GM18873 (cell line): ENCODE data around the gene ZNF83.
"Not testable (repeated sequence)": the region's sequence is repeated elsewhere in the genome, so short reads cannot be mapped to it uniquely, and the experiment has no call there.

Source experiments
- ATAC-seq: cut with Tn5 transposase; IDR thresholded peaks from one replicate; pipeline ENCODE4 v1.9.1; 2021; ENCODE audit warnings: mild to moderate bottlenecking, moderate library complexity, moderate number of reproducible peaks; ENCODE audit not compliant: unreplicated experiment, low FRiP score

The ZNF83 gene

GRCh38 chr19:52637718-52638585 is at the start of gene ZNF83:
ZNF83 (minus strand) TSS chr19:52638355.
- no peak for ATAC-seq

- no peak for ATAC-seq
These were observed 49.5 kb upstream of the ZNF83 start for GRCh38 chr19:52687684-52688083.

GRCh38 chr19:52685811-52686210 is 47.7 kb upstream of the ZNF83 start:
- no peak for ATAC-seq

GRCh38 chr19:52681216-52681615 is 43.1 kb upstream of the ZNF83 start:
- ATAC-seq = not testable (repeated sequence)

- ATAC-seq = no peak
These were observed 41.4 kb upstream of the ZNF83 start for GRCh38 chr19:52679598-52679997.

GRCh38 chr19:52675239-52675638 is 37.1 kb upstream of the ZNF83 start:
- ATAC-seq = not testable (repeated sequence)

GRCh38 chr19:52673014-52673413 is 34.9 kb upstream of the ZNF83 start:
- ATAC-seq = no peak

- ATAC-seq = no peak
These were observed 31.9 kb upstream of the ZNF83 start for GRCh38 chr19:52670046-52670445.

GRCh38 chr19:52669586-52669985 is 31.4 kb upstream of the ZNF83 start:
- no peak for ATAC-seq

- ATAC-seq = no peak
These were observed 29.8 kb upstream of the ZNF83 start for GRCh38 chr19:52667972-52668371.

GRCh38 chr19:52666506-52666905 is 28.4 kb upstream of the ZNF83 start:
- no peak for ATAC-seq

GRCh38 chr19:52665529-52665928 is 27.4 kb upstream of the ZNF83 start:
- no peak for ATAC-seq

GRCh38 chr19:52665027-52665426 is 26.9 kb upstream of the ZNF83 start:
- ATAC-seq = no peak

- no peak for ATAC-seq
These were observed 26.3 kb upstream of the ZNF83 start for GRCh38 chr19:52664461-52664860.

- no peak for ATAC-seq
These were observed 24.5 kb upstream of the ZNF83 start for GRCh38 chr19:52662631-52663030.

GRCh38 chr19:52660981-52661380 is 22.8 kb upstream of the ZNF83 start:
- no peak for ATAC-seq

- no peak for ATAC-seq
These were observed 20.9 kb upstream of the ZNF83 start for GRCh38 chr19:52659013-52659412.

GRCh38 chr19:52658595-52658994 is 20.4 kb upstream of the ZNF83 start:
- ATAC-seq = no peak

- ATAC-seq = no peak
These were observed 15.0 kb upstream of the ZNF83 start for GRCh38 chr19:52653161-52653560.

GRCh38 chr19:52651956-52652355 is 13.8 kb upstream of the ZNF83 start:
- ATAC-seq = no peak

GRCh38 chr19:52648336-52649016 is 10.3 kb upstream of the ZNF83 start:
- no peak for ATAC-seq
